ENCODE measurements around the gene SEC11A.
"Not testable (repeated sequence)": the region's sequence is repeated elsewhere in the genome, so short reads cannot be mapped to it uniquely, and the experiment has no call there.

SEC11A gene

DNA sequence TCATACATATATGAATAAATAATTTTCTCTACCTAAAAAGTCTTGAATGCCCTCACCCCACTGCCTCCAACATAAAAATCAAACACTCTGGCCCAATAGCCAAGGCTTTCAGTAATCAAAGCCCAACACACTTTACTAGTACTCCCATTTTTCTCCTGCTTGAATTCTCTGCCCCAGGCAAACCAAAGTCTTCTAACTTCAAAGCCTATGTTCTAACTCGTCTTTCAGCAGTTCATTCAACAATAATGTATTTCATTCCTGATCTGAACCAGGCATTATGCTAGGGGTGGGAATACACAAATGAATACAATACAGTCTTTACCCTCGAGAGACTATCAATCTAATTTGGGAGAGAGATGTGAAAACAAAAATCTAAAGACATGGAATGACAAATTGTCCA lies 21.1 kb upstream of the SEC11A start:
- peaks cover 11% of the 10 kb centered on the region for H3K4me1 ChIP-seq (ENCODE audit: control insufficient read depth, insufficient read depth, low read length)
- no peak overlapping the region for H3K4me3 ChIP-seq (ENCODE audit: insufficient read depth, low read depth, low read length)
- H3K9me3 ChIP-seq (ENCODE audit: control insufficient read depth, low read length) = no peaks in the 10 kb centered on the region
- 94% methylated on average over 2 of the region's 2 CpGs for WGBS, 2 experiments
- H3K27ac ChIP-seq (ENCODE audit: insufficient read depth, low read depth, low read length, poor library complexity, severe bottlenecking) = no peak overlapping the region
- no peaks in the 10 kb centered on the region for H3K27me3 ChIP-seq (ENCODE audit: control insufficient read depth, insufficient read depth, low read length, poor library complexity, severe bottlenecking)
- no peaks in the 10 kb centered on the region for H3K36me3 ChIP-seq (ENCODE audit: control insufficient read depth, insufficient read depth, low read length)

- H3K9me3 ChIP-seq (ENCODE audit: control insufficient read depth, low read length) = no peaks in the 10 kb centered on the region
- H3K27me3 ChIP-seq (ENCODE audit: control insufficient read depth, insufficient read depth, low read length, poor library complexity, severe bottlenecking) = no peaks in the 10 kb centered on the region
- H3K4me3 ChIP-seq (ENCODE audit: insufficient read depth, low read depth, low read length) = no peak overlapping the region
- H3K27ac ChIP-seq (ENCODE audit: insufficient read depth, low read depth, low read length, poor library complexity, severe bottlenecking) = no peak overlapping the region
- H3K36me3 ChIP-seq (ENCODE audit: control insufficient read depth, insufficient read depth, low read length) = no peaks in the 10 kb centered on the region
- peaks cover 11% of the 10 kb centered on the region for H3K4me1 ChIP-seq (ENCODE audit: control insufficient read depth, insufficient read depth, low read length)
- WGBS, 2 experiments = 91 to 96% methylated on average over 5 of the region's 5 CpGs
These were observed 20.4 kb upstream of the SEC11A start for GRCh38 chr15:84736375-84736774.

GRCh38 chr15:84735480-84736061 lies 19.6 kb upstream of the SEC11A start:
- H3K27me3 ChIP-seq (ENCODE audit: control insufficient read depth, insufficient read depth, low read length, poor library complexity, severe bottlenecking); H3K27ac ChIP-seq (ENCODE audit: insufficient read depth, low read depth, low read length, poor library complexity, severe bottlenecking): not testable (repeated sequence)
- WGBS, 2 experiments = 79 to 83% methylated on average over 9 of the region's 9 CpGs

GRCh38 chr15:84734794-84735479 lies 19.0 kb upstream of the SEC11A start:
- no peak overlapping the region for H3K27ac ChIP-seq (ENCODE audit: insufficient read depth, low read depth, low read length, poor library complexity, severe bottlenecking)
- no peaks in the 10 kb centered on the region for H3K9me3 ChIP-seq (ENCODE audit: control insufficient read depth, low read length)
- H3K4me3 ChIP-seq (ENCODE audit: insufficient read depth, low read depth, low read length) = no peak overlapping the region

More at GRCh38 chr15:84735480-84736061, 19.6 kb upstream of the SEC11A start:
- not testable (repeated sequence) for H3K4me3 ChIP-seq (ENCODE audit: insufficient read depth, low read depth, low read length); H3K36me3 ChIP-seq (ENCODE audit: control insufficient read depth, insufficient read depth, low read length); H3K9me3 ChIP-seq (ENCODE audit: control insufficient read depth, low read length)
- peaks cover 11% of the 10 kb centered on the region for H3K4me1 ChIP-seq (ENCODE audit: control insufficient read depth, insufficient read depth, low read length)

DNA sequence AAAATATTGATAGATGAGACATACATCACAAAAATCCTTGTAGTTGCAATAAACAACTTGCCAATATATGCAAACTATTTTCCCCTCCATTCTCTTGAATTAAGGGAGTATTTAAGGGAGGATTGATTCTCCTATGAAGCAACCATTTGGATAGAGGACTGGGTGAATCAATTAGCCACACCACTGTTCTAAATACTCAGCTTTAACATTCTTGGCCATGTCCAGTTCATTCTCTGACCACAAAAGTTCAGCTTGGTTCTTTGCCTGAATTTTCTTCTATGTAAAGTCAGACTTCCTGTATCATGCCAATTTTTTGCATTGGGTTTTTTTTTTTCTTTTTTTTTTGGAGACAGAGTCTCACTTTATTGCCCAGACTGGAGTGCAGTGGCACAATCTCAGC lies 15.8 kb upstream of the SEC11A start:
- Histone ChIP-seq H3K36me3 (ENCODE audit: control insufficient read depth, insufficient read depth, low read length) (no peaks in the 10 kb centered on the region), H3K4me3 (ENCODE audit: insufficient read depth, low read depth, low read length) (no peak overlapping the region), H3K27me3 (ENCODE audit: control insufficient read depth, insufficient read depth, low read length, poor library complexity, severe bottlenecking) (no peaks in the 10 kb centered on the region), H3K4me1 (ENCODE audit: control insufficient read depth, insufficient read depth, low read length) (peaks cover 11% of the 10 kb centered on the region), H3K9me3 (ENCODE audit: control insufficient read depth, low read length) (no peaks in the 10 kb centered on the region), H3K27ac (ENCODE audit: insufficient read depth, low read depth, low read length, poor library complexity, severe bottlenecking) (no peak overlapping the region)

More at GRCh38 chr15:84734794-84735479, 19.0 kb upstream of the SEC11A start:
- 12 to 16% methylated on average over 7 of the region's 7 CpGs for WGBS, 2 experiments
- peaks cover 11% of the 10 kb centered on the region for H3K4me1 ChIP-seq (ENCODE audit: control insufficient read depth, insufficient read depth, low read length)
- no peaks in the 10 kb centered on the region for H3K36me3 ChIP-seq (ENCODE audit: control insufficient read depth, insufficient read depth, low read length)
- no peaks in the 10 kb centered on the region for H3K27me3 ChIP-seq (ENCODE audit: control insufficient read depth, insufficient read depth, low read length, poor library complexity, severe bottlenecking)

DNA sequence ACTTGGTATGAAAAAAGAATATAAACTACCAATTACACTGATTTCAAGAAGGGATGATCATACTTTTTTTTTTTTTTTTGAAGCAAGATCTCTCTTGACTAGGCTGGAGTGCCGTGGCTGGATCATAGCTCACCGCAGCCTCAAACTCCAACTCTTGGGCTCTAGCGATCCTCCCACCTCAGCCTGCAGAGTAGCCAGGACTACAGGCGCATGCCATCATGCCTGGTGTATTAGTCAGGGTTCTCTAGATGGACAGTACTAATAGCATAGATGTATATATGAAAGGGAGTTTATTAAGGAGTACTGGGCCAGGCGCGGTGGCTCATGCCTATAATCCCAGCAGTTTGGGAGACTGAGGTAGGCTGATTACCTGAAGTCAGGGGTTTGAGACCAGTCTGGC lies 11.5 kb upstream of the SEC11A start:
- Histone ChIP-seq H3K36me3 (ENCODE audit: control insufficient read depth, insufficient read depth, low read length) (no peaks in the 10 kb centered on the region), H3K4me1 (ENCODE audit: control insufficient read depth, insufficient read depth, low read length) (no peaks in the 10 kb centered on the region), H3K27me3 (ENCODE audit: control insufficient read depth, insufficient read depth, low read length, poor library complexity, severe bottlenecking) (no peaks in the 10 kb centered on the region), H3K27ac (ENCODE audit: insufficient read depth, low read depth, low read length, poor library complexity, severe bottlenecking) (no peak overlapping the region), H3K4me3 (ENCODE audit: insufficient read depth, low read depth, low read length) (no peak overlapping the region), H3K9me3 (ENCODE audit: control insufficient read depth, low read length) (no peaks in the 10 kb centered on the region)
- WGBS, 2 experiments = 94 to 97% methylated on average over 6 of the region's 6 CpGs

DNA sequence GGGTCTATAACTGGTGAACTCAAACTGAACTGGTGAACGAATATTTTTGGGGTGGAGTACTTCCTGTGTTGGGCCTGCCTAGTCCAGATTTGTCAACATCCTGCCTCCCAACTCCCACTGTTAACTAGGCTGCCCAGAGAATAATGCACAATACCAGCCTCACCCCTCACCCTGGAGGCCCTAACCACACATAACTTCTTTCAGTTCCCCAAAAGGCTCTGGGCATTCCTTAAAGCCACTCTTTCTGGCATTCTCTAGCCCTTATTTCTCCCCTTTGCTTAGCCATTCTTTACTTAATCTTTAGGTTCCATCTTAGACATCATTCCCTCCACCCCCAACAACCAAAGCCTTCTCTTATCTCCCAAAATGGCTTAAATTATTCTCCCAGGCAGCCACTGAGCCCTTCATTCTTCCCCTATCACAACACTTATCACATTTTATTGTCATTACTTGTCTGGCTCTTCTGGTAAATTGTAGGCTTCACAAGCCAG lies 9.1 kb upstream of the SEC11A start:
- no peaks in the 10 kb centered on the region for H3K9me3 ChIP-seq (ENCODE audit: control insufficient read depth, low read length)
- WGBS, 2 experiments = 86 to 96% methylated on average over 1 of the region's 1 CpG

GRCh38 chr15:84722628-84723027 lies 6.7 kb upstream of the SEC11A start:
- no peaks in the 10 kb centered on the region for H3K9me3 ChIP-seq (ENCODE audit: control insufficient read depth, low read length)
- H3K4me3 ChIP-seq (ENCODE audit: insufficient read depth, low read depth, low read length) = no peak overlapping the region
- no peaks in the 10 kb centered on the region for H3K4me1 ChIP-seq (ENCODE audit: control insufficient read depth, insufficient read depth, low read length)
- no peak overlapping the region for H3K27ac ChIP-seq (ENCODE audit: insufficient read depth, low read depth, low read length, poor library complexity, severe bottlenecking)
- no peaks in the 10 kb centered on the region for H3K27me3 ChIP-seq (ENCODE audit: control insufficient read depth, insufficient read depth, low read length, poor library complexity, severe bottlenecking)
- WGBS, 2 experiments = 94 to 95% methylated on average over 2 of the region's 2 CpGs
- no peaks in the 10 kb centered on the region for H3K36me3 ChIP-seq (ENCODE audit: control insufficient read depth, insufficient read depth, low read length)

More for the DNA sequence above, 9.1 kb upstream of the SEC11A start:
- Histone ChIP-seq H3K27me3 (ENCODE audit: control insufficient read depth, insufficient read depth, low read length, poor library complexity, severe bottlenecking) (no peaks in the 10 kb centered on the region), H3K4me3 (ENCODE audit: insufficient read depth, low read depth, low read length) (no peak overlapping the region), H3K36me3 (ENCODE audit: control insufficient read depth, insufficient read depth, low read length) (no peaks in the 10 kb centered on the region), H3K4me1 (ENCODE audit: control insufficient read depth, insufficient read depth, low read length) (no peaks in the 10 kb centered on the region), H3K27ac (ENCODE audit: insufficient read depth, low read depth, low read length, poor library complexity, severe bottlenecking) (no peak overlapping the region)

GRCh38 chr15:84721371-84721770 lies 5.4 kb upstream of the SEC11A start:
- no peaks in the 10 kb centered on the region for H3K9me3 ChIP-seq (ENCODE audit: control insufficient read depth, low read length)
- no peaks in the 10 kb centered on the region for H3K36me3 ChIP-seq (ENCODE audit: control insufficient read depth, insufficient read depth, low read length)
- H3K27ac ChIP-seq (ENCODE audit: insufficient read depth, low read depth, low read length, poor library complexity, severe bottlenecking) = no peak overlapping the region
- no peaks in the 10 kb centered on the region for H3K4me1 ChIP-seq (ENCODE audit: control insufficient read depth, insufficient read depth, low read length)
- 51 to 60% methylated on average over 2 of the region's 2 CpGs for WGBS, 2 experiments
- H3K27me3 ChIP-seq (ENCODE audit: control insufficient read depth, insufficient read depth, low read length, poor library complexity, severe bottlenecking) = no peaks in the 10 kb centered on the region
- H3K4me3 ChIP-seq (ENCODE audit: insufficient read depth, low read depth, low read length) = no peak overlapping the region

- Histone ChIP-seq H3K36me3 (ENCODE audit: control insufficient read depth, insufficient read depth, low read length) (peaks cover 7% of the 10 kb centered on the region), H3K27ac (ENCODE audit: insufficient read depth, low read depth, low read length, poor library complexity, severe bottlenecking) (peak overlapping the region; percentile 73), H3K27me3 (ENCODE audit: control insufficient read depth, insufficient read depth, low read length, poor library complexity, severe bottlenecking) (no peaks in the 10 kb centered on the region), H3K4me1 (ENCODE audit: control insufficient read depth, insufficient read depth, low read length) (no peaks in the 10 kb centered on the region), H3K9me3 (ENCODE audit: control insufficient read depth, low read length) (no peaks in the 10 kb centered on the region), H3K4me3 (ENCODE audit: insufficient read depth, low read depth, low read length) (peak overlapping the region; percentile 81)
- WGBS, 2 experiments = 0% methylated on average over 36 of the region's 36 CpGs
These were observed 401 bp downstream of the SEC11A start for GRCh38 chr15:84715441-84716035.
